CD4-positive, alpha-beta T cell treated with Interleukin-12 subunit alpha and Interleukin-12 subunit beta, for 1 hour (primary cell): ENCODE data around the gene EGLN1.

ENCODE experiments used
- DNase-seq: peaks from one replicate; pipeline ENCODE4 v3.0.0-alpha.2; 2020

Gene EGLN1

GRCh38 chr1:231420959-231421545 is 1.0 kb downstream of the EGLN1 start:
- DNase-seq: peak; percentile 29

GRCh38 chr1:231420299-231420958 is 1.7 kb downstream of the EGLN1 start:
- DNase-seq: no peak

- DNase-seq: no peak
These were observed 2.3 kb downstream of the EGLN1 start for GRCh38 chr1:231419738-231420298.

GRCh38 chr1:231419147-231419546 is 2.9 kb downstream of the EGLN1 start:
- DNase-seq: no peak

GRCh38 chr1:231418741-231419107 is 3.4 kb downstream of the EGLN1 start:
- no peak for DNase-seq

- no peak for DNase-seq
These were observed 3.9 kb downstream of the EGLN1 start for GRCh38 chr1:231418101-231418740.

- no peak for DNase-seq
These were observed 4.6 kb downstream of the EGLN1 start for GRCh38 chr1:231417513-231417912.

- DNase-seq: no peak
These were observed 5.2 kb downstream of the EGLN1 start for GRCh38 chr1:231416901-231417300.

- no peak for DNase-seq
These were observed 7.0 kb downstream of the EGLN1 start for GRCh38 chr1:231415018-231415583.

GRCh38 chr1:231414260-231415016 is 7.6 kb downstream of the EGLN1 start:
- no peak for DNase-seq

- DNase-seq: no peak
These were observed 8.4 kb downstream of the EGLN1 start for GRCh38 chr1:231413749-231414082.

- DNase-seq: no peak
These were observed 11.0 kb downstream of the EGLN1 start for GRCh38 chr1:231411036-231411531.

GRCh38 chr1:231410036-231410612 is 12.0 kb downstream of the EGLN1 start:
- DNase-seq: no peak

- no peak for DNase-seq
These were observed 13.5 kb downstream of the EGLN1 start for GRCh38 chr1:231408528-231409094.

GRCh38 chr1:231407547-231408396 is 14.3 kb downstream of the EGLN1 start:
- no peak for DNase-seq

- DNase-seq: no peak
These were observed 15.0 kb downstream of the EGLN1 start for GRCh38 chr1:231407049-231407448.

GRCh38 chr1:231404318-231404717 is 17.8 kb downstream of the EGLN1 start:
- DNase-seq: no peak

GRCh38 chr1:231401478-231401877 is 20.6 kb downstream of the EGLN1 start:
- no peak for DNase-seq

- DNase-seq: no peak
These were observed 24.0 kb downstream of the EGLN1 start for GRCh38 chr1:231397886-231398671.

GRCh38 chr1:231396643-231397042 is 25.4 kb downstream of the EGLN1 start:
- no peak for DNase-seq
